IPS-18a (cell line): ENCODE results near the gene RYR2.
A peak's percentile ranks its signal among the peaks of the same experiment; 100 is the strongest.

Experiments used
- H3K27ac ChIP-seq: one replicate; pipeline ENCODE4 v1.5.1; 2013; ENCODE audit warnings: low read length
- H3K27me3 ChIP-seq: one replicate; pipeline ENCODE4 v1.6.1; 2013; ENCODE audit warnings: mild to moderate bottlenecking, low read length; ENCODE audit not compliant: control insufficient read depth, insufficient read depth
- H3K36me3 ChIP-seq: one replicate; pipeline ENCODE4 v1.6.1; 2013; ENCODE audit warnings: low read depth, low read length; ENCODE audit not compliant: control insufficient read depth
- H3K4me1 ChIP-seq: one replicate; pipeline ENCODE4 v1.6.1; 2013; ENCODE audit warnings: low read depth, low read length; ENCODE audit not compliant: control insufficient read depth
- H3K4me3 ChIP-seq: one replicate; pipeline ENCODE4 v1.5.1; 2013; ENCODE audit warnings: low read length
- H3K9ac ChIP-seq: one replicate; pipeline ENCODE4 v1.6.1; 2013; ENCODE audit warnings: mild to moderate bottlenecking, low read length, moderate library complexity
- H3K9me3 ChIP-seq: one replicate; pipeline ENCODE4 v1.6.1; 2013; ENCODE audit warnings: low read depth, low read length; ENCODE audit not compliant: control insufficient read depth

RYR2 gene

GRCh38 chr1:237033061-237033460 lies 8.9 kb upstream of the RYR2 start:
- H3K4me1 ChIP-seq: peaks cover 13% of the 10 kb centered on the region
- no peak overlapping the region for H3K4me3 ChIP-seq
- no peak overlapping the region for H3K9ac ChIP-seq
- no peaks in the 10 kb centered on the region for H3K9me3 ChIP-seq
- no peak overlapping the region for H3K27ac ChIP-seq
- no peaks in the 10 kb centered on the region for H3K36me3 ChIP-seq
- H3K27me3 ChIP-seq: no peaks in the 10 kb centered on the region

GRCh38 chr1:237033804-237034203 lies 8.2 kb upstream of the RYR2 start:
- Histone ChIP-seq H3K9ac (no peak overlapping the region), H3K4me3 (no peak overlapping the region), H3K9me3 (no peaks in the 10 kb centered on the region), H3K36me3 (no peaks in the 10 kb centered on the region), H3K4me1 (peaks cover 13% of the 10 kb centered on the region), H3K27ac (no peak overlapping the region), H3K27me3 (no peaks in the 10 kb centered on the region)

GRCh38 chr1:237035759-237036158 lies 6.2 kb upstream of the RYR2 start:
- peaks cover 13% of the 10 kb centered on the region for H3K4me1 ChIP-seq

GRCh38 chr1:237038211-237038610 lies 3.8 kb upstream of the RYR2 start:
- Histone ChIP-seq H3K27ac (no peak overlapping the region), H3K9ac (no peak overlapping the region), H3K4me1 (peaks cover 6% of the 10 kb centered on the region)

More at GRCh38 chr1:237035759-237036158, 6.2 kb upstream of the RYR2 start:
- Histone ChIP-seq H3K27ac (no peak overlapping the region), H3K9ac (no peak overlapping the region), H3K4me3 (no peak overlapping the region), H3K9me3 (no peaks in the 10 kb centered on the region), H3K36me3 (no peaks in the 10 kb centered on the region), H3K27me3 (peaks cover 9% of the 10 kb centered on the region)

GRCh38 chr1:237040823-237041222 lies 1.2 kb upstream of the RYR2 start:
- Histone ChIP-seq H3K4me1 (peaks cover 32% of the 10 kb centered on the region), H3K27me3 (peaks cover 47% of the 10 kb centered on the region), H3K9ac (no peak overlapping the region), H3K27ac (no peak overlapping the region), H3K9me3 (no peaks in the 10 kb centered on the region), H3K36me3 (no peaks in the 10 kb centered on the region), H3K4me3 (no peak overlapping the region)

More at GRCh38 chr1:237038211-237038610, 3.8 kb upstream of the RYR2 start:
- H3K36me3 ChIP-seq: no peaks in the 10 kb centered on the region
- H3K4me3 ChIP-seq: no peak overlapping the region
- no peaks in the 10 kb centered on the region for H3K9me3 ChIP-seq
- H3K27me3 ChIP-seq: peaks cover 27% of the 10 kb centered on the region

- H3K9ac ChIP-seq: no peak overlapping the region
- H3K4me3 ChIP-seq: peak overlapping the region; percentile 55
- H3K4me1 ChIP-seq: peaks cover 38% of the 10 kb centered on the region
- H3K36me3 ChIP-seq: no peaks in the 10 kb centered on the region
- no peaks in the 10 kb centered on the region for H3K9me3 ChIP-seq
- no peak overlapping the region for H3K27ac ChIP-seq
- H3K27me3 ChIP-seq: peaks cover 47% of the 10 kb centered on the region
Observed at GRCh38 chr1:237041461-237041794, 556 bp upstream of the RYR2 start.

- peaks cover 47% of the 10 kb centered on the region for H3K27me3 ChIP-seq
- H3K9me3 ChIP-seq: no peaks in the 10 kb centered on the region
- peak overlapping the region; percentile 64 for H3K4me3 ChIP-seq
- no peaks in the 10 kb centered on the region for H3K36me3 ChIP-seq
- H3K27ac ChIP-seq: no peak overlapping the region
- H3K4me1 ChIP-seq: peaks cover 38% of the 10 kb centered on the region
- H3K9ac ChIP-seq: no peak overlapping the region
Observed at GRCh38 chr1:237042526-237042891, 525 bp downstream of the RYR2 start.

- Histone ChIP-seq H3K36me3 (no peaks in the 10 kb centered on the region), H3K9me3 (no peaks in the 10 kb centered on the region), H3K27ac (no peak overlapping the region), H3K9ac (no peak overlapping the region), H3K4me1 (peaks cover 38% of the 10 kb centered on the region), H3K27me3 (peaks cover 47% of the 10 kb centered on the region), H3K4me3 (peak overlapping the region; percentile 64)
Observed at GRCh38 chr1:237042892-237043576, 1.1 kb downstream of the RYR2 start.

- peaks cover 47% of the 10 kb centered on the region for H3K27me3 ChIP-seq
- H3K9ac ChIP-seq: no peak overlapping the region
Observed at GRCh38 chr1:237043846-237044636, 2.1 kb downstream of the RYR2 start.

GRCh38 chr1:237045278-237046016 lies 3.5 kb downstream of the RYR2 start:
- Histone ChIP-seq H3K4me1 (peaks cover 53% of the 10 kb centered on the region), H3K27me3 (peaks cover 41% of the 10 kb centered on the region), H3K9me3 (no peaks in the 10 kb centered on the region), H3K9ac (no peak overlapping the region), H3K4me3 (peak overlapping the region; percentile 64), H3K36me3 (no peaks in the 10 kb centered on the region), H3K27ac (no peak overlapping the region)

More at GRCh38 chr1:237043846-237044636, 2.1 kb downstream of the RYR2 start:
- H3K27ac ChIP-seq: no peak overlapping the region
- peak overlapping the region; percentile 64 for H3K4me3 ChIP-seq
- no peaks in the 10 kb centered on the region for H3K36me3 ChIP-seq
- H3K9me3 ChIP-seq: no peaks in the 10 kb centered on the region
- H3K4me1 ChIP-seq: peaks cover 40% of the 10 kb centered on the region

GRCh38 chr1:237048803-237049202 lies 6.8 kb downstream of the RYR2 start:
- Histone ChIP-seq H3K27ac (no peak overlapping the region), H3K9me3 (no peaks in the 10 kb centered on the region), H3K36me3 (no peaks in the 10 kb centered on the region), H3K27me3 (peaks cover 14% of the 10 kb centered on the region), H3K9ac (no peak overlapping the region), H3K4me3 (no peak overlapping the region), H3K4me1 (peaks cover 41% of the 10 kb centered on the region)
